ENCODE measurements around the gene FAM186B.

GRCh38 chr12:49624921-49625577 is 19.6 kb upstream of the FAM186B start:
- TF ChIP-seq CTCF (conservative IDR thresholded peaks at IDR 0.05; ENCODE audit: low read depth, low read length): no peak
- TF ChIP-seq EZH2 (IDR thresholded peaks at IDR 0.05; ENCODE audit: borderline replicate concordance, low read depth, low read length, poor library complexity, severe bottlenecking): no peak
